PFSK-1 (cell line): ENCODE measurements around the gene NCKAP1.

Experiments
- FOXP2 ChIP-seq: optimal IDR thresholded peaks from 2 replicates; pipeline ENCODE3; 2011; ENCODE audit warnings: borderline replicate concordance, control low read depth, inconsistent platforms; ENCODE audit not compliant: insufficient read depth; ENCODE audit errors: extremely low read length, extremely low read depth
- POLR2AphosphoS5 ChIP-seq: IDR thresholded peaks from 2 replicates; pipeline ENCODE4 v1.6.1; 2012; ENCODE audit warnings: low read depth, mild to moderate bottlenecking, control low read depth, low read length, moderate library complexity
- SIN3A ChIP-seq: IDR thresholded peaks from 2 replicates; pipeline ENCODE4 v1.6.1; 2012; ENCODE audit warnings: mild to moderate bottlenecking, low read length, moderate library complexity, borderline replicate concordance; ENCODE audit not compliant: insufficient read depth
- TAF1 ChIP-seq: IDR thresholded peaks from 2 replicates; pipeline ENCODE4 v1.6.1; 2012; ENCODE audit warnings: low read length, control low read depth, borderline replicate concordance; ENCODE audit not compliant: insufficient read depth
- TF ChIP-seq, protein P1 (sequence below), 2 experiments: IDR thresholded peaks; 2 replicates each; pipeline versions ENCODE4 v1.6.1 to v1.8.0; 2011 to 2012; ENCODE audit warnings: low read depth in 2 of 2, low read length in 2 of 2, control low read depth in 1 of 2, inconsistent platforms in 1 of 2, mild to moderate bottlenecking in 1 of 2, moderate library complexity in 1 of 2; ENCODE audit not compliant: insufficient read depth in 1 of 2

NCKAP1 gene

DNA sequence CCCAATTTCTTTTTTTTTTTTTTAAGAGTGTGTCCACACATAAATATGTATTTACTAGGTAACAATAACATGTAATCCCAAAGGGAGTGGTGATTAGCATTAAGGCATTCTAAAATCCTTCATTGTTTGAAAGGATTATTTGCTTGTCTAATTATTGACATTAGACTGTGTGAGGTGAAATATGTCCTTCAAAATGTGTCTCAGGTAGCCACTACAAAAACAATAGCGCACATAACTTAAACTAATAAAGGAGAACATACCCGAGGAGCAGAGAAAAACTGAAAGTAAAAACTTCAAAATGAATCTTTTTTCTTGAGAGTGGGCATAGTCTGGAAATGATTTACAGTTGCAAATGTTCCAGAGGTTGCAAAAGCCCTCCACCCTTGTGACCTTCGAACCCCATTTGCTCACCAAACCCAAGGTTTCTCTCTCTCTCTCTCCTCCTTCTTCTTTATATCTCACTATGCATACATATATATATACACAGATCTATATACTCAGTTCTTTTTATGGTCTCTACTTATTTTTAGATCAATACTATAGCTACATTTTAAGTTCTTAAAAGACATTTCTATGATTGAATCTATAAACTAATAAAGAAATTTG lies 147.4 kb downstream of the NCKAP1 start:
- no peak for TF ChIP-seq SIN3A
- TF ChIP-seq FOXP2: no peak
- no peak for TF ChIP-seq TAF1
- no peak for TF ChIP-seq POLR2AphosphoS5
- TF ChIP-seq, protein P1, sequence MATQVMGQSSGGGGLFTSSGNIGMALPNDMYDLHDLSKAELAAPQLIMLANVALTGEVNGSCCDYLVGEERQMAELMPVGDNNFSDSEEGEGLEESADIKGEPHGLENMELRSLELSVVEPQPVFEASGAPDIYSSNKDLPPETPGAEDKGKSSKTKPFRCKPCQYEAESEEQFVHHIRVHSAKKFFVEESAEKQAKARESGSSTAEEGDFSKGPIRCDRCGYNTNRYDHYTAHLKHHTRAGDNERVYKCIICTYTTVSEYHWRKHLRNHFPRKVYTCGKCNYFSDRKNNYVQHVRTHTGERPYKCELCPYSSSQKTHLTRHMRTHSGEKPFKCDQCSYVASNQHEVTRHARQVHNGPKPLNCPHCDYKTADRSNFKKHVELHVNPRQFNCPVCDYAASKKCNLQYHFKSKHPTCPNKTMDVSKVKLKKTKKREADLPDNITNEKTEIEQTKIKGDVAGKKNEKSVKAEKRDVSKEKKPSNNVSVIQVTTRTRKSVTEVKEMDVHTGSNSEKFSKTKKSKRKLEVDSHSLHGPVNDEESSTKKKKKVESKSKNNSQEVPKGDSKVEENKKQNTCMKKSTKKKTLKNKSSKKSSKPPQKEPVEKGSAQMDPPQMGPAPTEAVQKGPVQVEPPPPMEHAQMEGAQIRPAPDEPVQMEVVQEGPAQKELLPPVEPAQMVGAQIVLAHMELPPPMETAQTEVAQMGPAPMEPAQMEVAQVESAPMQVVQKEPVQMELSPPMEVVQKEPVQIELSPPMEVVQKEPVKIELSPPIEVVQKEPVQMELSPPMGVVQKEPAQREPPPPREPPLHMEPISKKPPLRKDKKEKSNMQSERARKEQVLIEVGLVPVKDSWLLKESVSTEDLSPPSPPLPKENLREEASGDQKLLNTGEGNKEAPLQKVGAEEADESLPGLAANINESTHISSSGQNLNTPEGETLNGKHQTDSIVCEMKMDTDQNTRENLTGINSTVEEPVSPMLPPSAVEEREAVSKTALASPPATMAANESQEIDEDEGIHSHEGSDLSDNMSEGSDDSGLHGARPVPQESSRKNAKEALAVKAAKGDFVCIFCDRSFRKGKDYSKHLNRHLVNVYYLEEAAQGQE (IDR thresholded peaks at IDR 0.05; ENCODE audit: insufficient read depth in 1 of 2, low read depth in 2 of 2, low read length in 2 of 2): no peak

GRCh38 chr2:182890305-182890704 lies 148.0 kb downstream of the NCKAP1 start:
- TF ChIP-seq TAF1 (no peak), FOXP2 (no peak), POLR2AphosphoS5 (no peak)

- no peak for TF ChIP-seq FOXP2
- no peak for TF ChIP-seq POLR2AphosphoS5
- TF ChIP-seq SIN3A: no peak
- TF ChIP-seq, protein P1 (IDR thresholded peaks at IDR 0.05; ENCODE audit: insufficient read depth in 1 of 2, low read depth in 2 of 2, low read length in 2 of 2): no peak
Observed at GRCh38 chr2:182887753-182888415, 150.4 kb downstream of the NCKAP1 start.

- TF ChIP-seq POLR2AphosphoS5 (no peak), SIN3A (no peak), FOXP2 (no peak), TAF1 (no peak)
- TF ChIP-seq, protein P1 (IDR thresholded peaks at IDR 0.05; ENCODE audit: insufficient read depth in 1 of 2, low read depth in 2 of 2, low read length in 2 of 2): no peak
Observed at GRCh38 chr2:182887093-182887492, 151.2 kb downstream of the NCKAP1 start.

- TF ChIP-seq, protein P1 (IDR thresholded peaks at IDR 0.05; ENCODE audit: insufficient read depth in 1 of 2, low read depth in 2 of 2, low read length in 2 of 2): no peak
- TF ChIP-seq POLR2AphosphoS5: no peak
- no peak for TF ChIP-seq TAF1
Observed at GRCh38 chr2:182885771-182886170, 152.5 kb downstream of the NCKAP1 start.
